Aorta (tissue), 5 donors: Measurements from ENCODE around the gene SH3BP1. TPM values are rescaled to one million over a fixed set of nuclear protein-coding genes. Genes with fewer than 3 reads are reported as not detected.
"Not testable (repeated sequence)": the region's sequence is repeated elsewhere in the genome, so short reads cannot be mapped to it uniquely, and the experiment has no call there.

Experiments
- ATAC-seq: fragments of 200-7000 bp; cut with Tn5 transposase; one replicate; pipeline ENCODE4 v1.9.1; 2022; ENCODE audit warnings: moderate library complexity; ENCODE audit not compliant: low FRiP score
- DNase-seq, 2 donors: peaks; one replicate each; pipeline ENCODE4 v3.0.0-alpha.2; 2020
- H3K27ac ChIP-seq, 2 donors: one replicate each; pipeline ENCODE4 v1.5.1; 2013; ENCODE audit warnings: low read length in 2 of 2, mild to moderate bottlenecking in 2 of 2, moderate library complexity in 2 of 2, control low read depth in 1 of 2, inconsistent platforms in 1 of 2, low read depth in 1 of 2
- H3K27me3 ChIP-seq, 2 donors: one replicate each; pipeline ENCODE4 v1.6.1; 2013; ENCODE audit warnings: control low read depth in 1 of 2, low read length in 1 of 2, mild to moderate bottlenecking in 1 of 2, moderate library complexity in 1 of 2; ENCODE audit not compliant: insufficient read depth in 2 of 2, control insufficient read depth in 1 of 2
- H3K36me3 ChIP-seq, 2 donors: one replicate each; pipeline ENCODE4 v1.6.1; 2013; ENCODE audit warnings: control low read depth in 1 of 2, low read length in 1 of 2, mild to moderate bottlenecking in 1 of 2; ENCODE audit not compliant: insufficient read depth in 2 of 2, control insufficient read depth in 1 of 2
- H3K4me1 ChIP-seq, 2 donors: one replicate each; pipeline ENCODE4 v1.6.1; 2013; ENCODE audit warnings: low read length in 2 of 2, control low read depth in 1 of 2, mild to moderate bottlenecking in 1 of 2, moderate library complexity in 1 of 2; ENCODE audit not compliant: insufficient read depth in 2 of 2, control insufficient read depth in 1 of 2
- H3K4me3 ChIP-seq, 2 donors: one replicate each; pipeline ENCODE4 v1.5.1; 2013; ENCODE audit warnings: low read length in 2 of 2, control low read depth in 1 of 2, mild to moderate bottlenecking in 1 of 2
- H3K9me3 ChIP-seq: one replicate; pipeline ENCODE4 v1.6.1; 2013; ENCODE audit warnings: mild to moderate bottlenecking, low read length; ENCODE audit not compliant: control insufficient read depth
- WGBS, 2 donors: extraction: QIAGEN DNeasy Blood & Tissue Kit; methylation state at CpG; one replicate each; pipeline ENCODE4 v1.1.7; 2013; 5-methylcytosine and 5-hydroxymethylcytosine counted together
- intact Hi-C, 2 donors: fragments of 100-400 bp; cut with DNase I; formaldehyde crosslinking; loops; one replicate each; pipeline versions ENCODE4 v1.14.2 to v1.15.0; 2022
- polyA plus RNA-seq, 2 donors: library from polyadenylated mRNA; stranded (reverse); fragments of 200-250 nt; gene quantifications; one replicate each; pipeline ENCODE4 v1.2.3, GENCODE V29; 2013
- total RNA-seq, 2 donors: library from RNA; stranded (reverse); fragmentation: NEBNext Ultra II Directional; extraction: Animal tissue kit (Norgen Biotek cat#: 25700); gene quantifications; one replicate each; pipeline ENCODE4 v1.2.1, GENCODE V29; 2021
- donor health status: healthy with polysubstance abuse.
- donor health status: Bipolar disorder and iron deficiency.
- donor health status: DM: no; HTN: no; CAD: no.
- donor health status: DM: no; HTN: no; CAD: no.
- donor health status: DM: yes; HTN: yes; CAD: no.

The SH3BP1 gene
- total and polyA plus RNA-seq, 4 donors: 3.5 to 18.2 (median 11.0) TPM

GRCh38 chr22:37647317-37647716 lies 7.8 kb downstream of the SH3BP1 start:
- Histone ChIP-seq H3K27me3 (no peaks in the 10 kb centered on the region), H3K27ac (no peak overlapping the region), H3K4me3 (no peak overlapping the region), H3K9me3 (no peaks in the 10 kb centered on the region), H3K36me3 (no peaks in the 10 kb centered on the region), H3K4me1 (no peaks in the 10 kb centered on the region)
- DNase-seq (no peak), ATAC-seq (no peak)
- intact Hi-C loops: no loop called here
- 91 to 95% methylated on average over 9 of the region's 9 CpGs for WGBS, 2 donors

- Histone ChIP-seq H3K9me3 (no peaks in the 10 kb centered on the region), H3K4me1 (no peaks in the 10 kb centered on the region), H3K4me3 (no peak overlapping the region), H3K27me3 (no peaks in the 10 kb centered on the region), H3K36me3 (no peaks in the 10 kb centered on the region), H3K27ac (no peak overlapping the region)
- WGBS, 2 donors: 69 to 76% methylated on average over 9 of the region's 9 CpGs
- no peak for DNase-seq
- no peak for ATAC-seq
- intact Hi-C loops: no loop called here
Measured at GRCh38 chr22:37647928-37648327, 8.5 kb downstream of the SH3BP1 start.

GRCh38 chr22:37650463-37651136 lies 11.1 kb downstream of the SH3BP1 start:
- H3K4me3 ChIP-seq: no peak overlapping the region
- 96% methylated on average over 17 of the region's 17 CpGs for WGBS, 2 donors
- no peaks in the 10 kb centered on the region for H3K9me3 ChIP-seq
- no peak for ATAC-seq
- no peak for DNase-seq
- intact Hi-C loops: no loop called here
- H3K36me3 ChIP-seq: no peaks in the 10 kb centered on the region
- H3K27me3 ChIP-seq: no peaks in the 10 kb centered on the region
- no peak overlapping the region for H3K27ac ChIP-seq
- H3K4me1 ChIP-seq: no peaks in the 10 kb centered on the region

- no peak for ATAC-seq
- Histone ChIP-seq H3K4me3 (no peak overlapping the region), H3K27me3 (no peaks in the 10 kb centered on the region), H3K4me1 (no peaks in the 10 kb centered on the region), H3K36me3 (no peaks in the 10 kb centered on the region), H3K9me3 (no peaks in the 10 kb centered on the region), H3K27ac (no peak overlapping the region)
- DNase-seq: no peak
- whole genome bisulfite sequencing, 2 donors: 89 to 90% methylated on average over 12 to 14 of the region's 14 CpGs
- intact Hi-C loops: no loop called here
Measured at GRCh38 chr22:37654563-37655251, 15.2 kb downstream of the SH3BP1 start.

GRCh38 chr22:37655252-37655563 lies 15.7 kb downstream of the SH3BP1 start:
- WGBS, 2 donors: 89 to 98% methylated on average over 10 to 17 of the region's 17 CpGs
- no peak overlapping the region for H3K4me3 ChIP-seq
- no peaks in the 10 kb centered on the region for H3K36me3 ChIP-seq
- H3K27ac ChIP-seq: no peak overlapping the region
- no peaks in the 10 kb centered on the region for H3K27me3 ChIP-seq
- DNase-seq (no peak), ATAC-seq (no peak)
- no peaks in the 10 kb centered on the region for H3K9me3 ChIP-seq
- no peaks in the 10 kb centered on the region for H3K4me1 ChIP-seq
- intact Hi-C loops: no loop called here

GRCh38 chr22:37656583-37656982 lies 17.1 kb downstream of the SH3BP1 start:
- H3K36me3 ChIP-seq, H3K9me3 ChIP-seq, H3K4me1 ChIP-seq, H3K27ac ChIP-seq, DNase-seq, H3K27me3 ChIP-seq, H3K4me3 ChIP-seq, intact Hi-C loops, ATAC-seq: not testable (repeated sequence)
- WGBS, 2 donors: 93 to 95% methylated on average over 4 of the region's 4 CpGs

- 7 to 9% methylated on average over 6 of the region's 6 CpGs for WGBS, 2 donors
- H3K27ac ChIP-seq: peak overlapping the region in 1 of 2 donors; percentile 41
- DNase-seq (no peak), ATAC-seq (no peak)
- H3K9me3 ChIP-seq: no peaks in the 10 kb centered on the region
- no peak overlapping the region for H3K4me3 ChIP-seq
- no peaks in the 10 kb centered on the region for H3K36me3 ChIP-seq
- H3K4me1 ChIP-seq: no peaks in the 10 kb centered on the region
- H3K27me3 ChIP-seq: no peaks in the 10 kb centered on the region
- intact Hi-C loops: no loop called here
Measured at GRCh38 chr22:37657590-37658132, 18.2 kb downstream of the SH3BP1 start.

- peak; percentile 98 for ATAC-seq
- no peaks in the 10 kb centered on the region for H3K9me3 ChIP-seq
- no peaks in the 10 kb centered on the region for H3K4me1 ChIP-seq
- DNase-seq: peak; percentile 100
- peak within 1 kb of the TSS in 1 of 2 donors; percentile 41 for H3K27ac ChIP-seq
- H3K27me3 ChIP-seq: no peaks in the 10 kb centered on the region
- H3K4me3 ChIP-seq: peak within 1 kb of the TSS; percentile 52 to 56
- 0% methylated on average over 82 to 101 of the region's 101 CpGs for WGBS, 2 donors
- intact Hi-C loops: no loop called here
- no peaks in the 10 kb centered on the region for H3K36me3 ChIP-seq
Measured at GRCh38 chr22:37658133-37659065, 18.9 kb downstream of the SH3BP1 start, which contains the start of gene PDXP. PDXP (plus strand) TSS chr22:37658723; CDS start chr22:37658783, 60 bp downstream.
